ENCODE data around the gene SLC7A6.

- TF ChIP-seq CTCF (IDR thresholded peaks at IDR 0.05) (no peak), POLR2A (IDR thresholded peaks at IDR 0.05) (no peak)
Observed at GRCh38 chr16:68283346-68283745, 19.0 kb downstream of the SLC7A6 start.

Measured in thyroid gland (tissue), 4 donors.